Hepatocyte (in vitro differentiated cells): ENCODE measurements around the gene RIN3. TPM values are rescaled to one million over a fixed set of nuclear protein-coding genes. Genes with fewer than 3 reads are reported as not detected.

Source experiments
- DNase-seq: peaks from one replicate; pipeline ENCODE4 v3.0.0-alpha.2; 2016; ENCODE audit warnings: low spot score
- H2AFZ ChIP-seq: fragments of 200-600 bp; sonication (generic); 2 replicates; pipeline ENCODE4 v1.6.0; 2016; ENCODE audit warnings: antibody characterized with exemption, mild to moderate bottlenecking
- H3K27ac ChIP-seq: fragments of 200-600 bp; sonication (generic); 2 replicates; pipeline ENCODE4 v1.5.1; 2016; ENCODE audit warnings: mild to moderate bottlenecking
- H3K27me3 ChIP-seq: fragments of 200-600 bp; sonication (generic); 2 replicates; pipeline ENCODE4 v1.6.1; 2016
- H3K36me3 ChIP-seq: fragments of 200-600 bp; sonication (generic); replicated peaks from 2 replicates; pipeline ENCODE4 v1.5.1; 2016; ENCODE audit warnings: low read depth; ENCODE audit not compliant: insufficient read depth
- H3K4me1 ChIP-seq: fragments of 200-600 bp; sonication (generic); 2 replicates; pipeline ENCODE4 v1.5.1; 2016; ENCODE audit warnings: mild to moderate bottlenecking, moderate library complexity; ENCODE audit not compliant: insufficient read depth
- H3K4me2 ChIP-seq: fragments of 200-600 bp; sonication (generic); 2 replicates; pipeline ENCODE4 v1.6.0; 2016
- H3K4me3 ChIP-seq: fragments of 200-600 bp; sonication (generic); 2 replicates; pipeline ENCODE4 v1.5.1; 2016; ENCODE audit warnings: mild to moderate bottlenecking
- H3K79me2 ChIP-seq: fragments of 200-600 bp; sonication (generic); 2 replicates; pipeline ENCODE4 v1.6.0; 2017; ENCODE audit warnings: mild to moderate bottlenecking
- H3K9me2 ChIP-seq: fragments of 200-600 bp; sonication (generic); replicated peaks from 2 replicates; pipeline ENCODE4 v1.6.0; 2017; ENCODE audit warnings: mild to moderate bottlenecking; ENCODE audit not compliant: insufficient read depth
- H3K9me3 ChIP-seq: fragments of 200-600 bp; sonication (generic); 2 replicates; pipeline ENCODE4 v1.5.1; 2016; ENCODE audit warnings: low read depth, mild to moderate bottlenecking
- H4K20me1 ChIP-seq: fragments of 200-600 bp; sonication (generic); 2 replicates; pipeline ENCODE4 v1.6.0; 2016; ENCODE audit warnings: mild to moderate bottlenecking; ENCODE audit not compliant: insufficient read depth, poor library complexity, severe bottlenecking
- EZH2 ChIP-seq: fragments of 200-600 bp; sonication (generic); IDR thresholded peaks from 2 replicates; pipeline ENCODE4 v1.6.1; 2016; ENCODE audit warnings: antibody characterized with exemption, mild to moderate bottlenecking, borderline replicate concordance
- EZH2phosphoT487 ChIP-seq: fragments of 200-600 bp; sonication (generic); IDR thresholded peaks from one replicate; pipeline ENCODE4 v1.6.1; 2018; ENCODE audit warnings: antibody characterized with exemption, mild to moderate bottlenecking, low read depth, moderate library complexity; ENCODE audit not compliant: unreplicated experiment, severe bottlenecking
- WGBS: methylation state at CpG from one replicate; pipeline ENCODE4 v1.1.6; 2016; ENCODE audit warnings: low lambda C conversion rate; ENCODE audit errors: missing lambda C conversion rate; 5-methylcytosine and 5-hydroxymethylcytosine counted together
- polyA plus RNA-seq: library from polyadenylated mRNA; unstranded; fragments of >200 nt; fragmentation: Nextera tagmentation; extraction: Ambion mirVana; gene quantifications from 2 replicates; pipeline ENCODE4 v1.2.1, GENCODE V29; 2016
- total RNA-seq: library from RNA; depleted of rRNA; stranded (reverse); fragments of >200 nt; gene quantifications from 2 replicates; pipeline ENCODE4 v1.2.3, GENCODE V29; 2014
- TF ChIP-seq, protein P1 (sequence below): fragments of 200-600 bp; sonication (generic); IDR thresholded peaks from 2 replicates; pipeline ENCODE4 v1.5.1; 2016; ENCODE audit warnings: antibody characterized with exemption, mild to moderate bottlenecking; ENCODE audit not compliant: poor library complexity

The RIN3 gene
- total and polyA plus RNA-seq, 2 experiments from 2014 or later, result 4.2 to 11.8 TPM

DNA sequence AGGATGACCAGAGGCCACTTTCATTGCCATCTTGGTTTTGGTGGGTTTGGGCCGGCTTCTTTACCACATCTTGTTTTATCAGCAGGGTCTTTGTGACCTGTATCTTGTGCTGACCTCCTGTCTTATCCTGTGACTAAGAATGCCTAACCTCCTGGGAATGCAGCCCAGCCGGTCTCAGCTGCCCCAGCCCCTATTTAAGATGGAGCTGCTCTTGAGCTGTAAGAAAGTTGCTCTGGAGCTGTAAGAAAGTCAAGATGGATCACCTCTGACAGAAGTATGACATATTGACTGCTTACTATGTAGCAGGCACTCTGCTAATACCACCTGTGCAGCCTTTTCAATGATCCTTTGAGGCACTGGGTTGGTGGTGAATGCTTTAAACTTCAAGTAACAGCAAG, 52.1 kb downstream of the RIN3 start:
- DNase-seq, result no peak
- Histone ChIP-seq H3K9me2 (no peaks in the 10 kb centered on the region), H3K36me3 (no peaks in the 10 kb centered on the region), H3K79me2 (no peaks in the 10 kb centered on the region), H3K27ac (no peak overlapping the region), H4K20me1 (no peaks in the 10 kb centered on the region), H3K4me1 (peaks cover 8% of the 10 kb centered on the region), H2AFZ (no peak overlapping the region), H3K4me2 (no peak overlapping the region), H3K9me3 (no peaks in the 10 kb centered on the region), H3K4me3 (no peak overlapping the region), H3K27me3 (no peaks in the 10 kb centered on the region)
- WGBS, result 45% methylated on average over 2 of the region's 2 CpGs
- TF ChIP-seq, protein P1, sequence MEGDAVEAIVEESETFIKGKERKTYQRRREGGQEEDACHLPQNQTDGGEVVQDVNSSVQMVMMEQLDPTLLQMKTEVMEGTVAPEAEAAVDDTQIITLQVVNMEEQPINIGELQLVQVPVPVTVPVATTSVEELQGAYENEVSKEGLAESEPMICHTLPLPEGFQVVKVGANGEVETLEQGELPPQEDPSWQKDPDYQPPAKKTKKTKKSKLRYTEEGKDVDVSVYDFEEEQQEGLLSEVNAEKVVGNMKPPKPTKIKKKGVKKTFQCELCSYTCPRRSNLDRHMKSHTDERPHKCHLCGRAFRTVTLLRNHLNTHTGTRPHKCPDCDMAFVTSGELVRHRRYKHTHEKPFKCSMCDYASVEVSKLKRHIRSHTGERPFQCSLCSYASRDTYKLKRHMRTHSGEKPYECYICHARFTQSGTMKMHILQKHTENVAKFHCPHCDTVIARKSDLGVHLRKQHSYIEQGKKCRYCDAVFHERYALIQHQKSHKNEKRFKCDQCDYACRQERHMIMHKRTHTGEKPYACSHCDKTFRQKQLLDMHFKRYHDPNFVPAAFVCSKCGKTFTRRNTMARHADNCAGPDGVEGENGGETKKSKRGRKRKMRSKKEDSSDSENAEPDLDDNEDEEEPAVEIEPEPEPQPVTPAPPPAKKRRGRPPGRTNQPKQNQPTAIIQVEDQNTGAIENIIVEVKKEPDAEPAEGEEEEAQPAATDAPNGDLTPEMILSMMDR, result no peak
- no peak for TF ChIP-seq EZH2phosphoT487
- no peak for TF ChIP-seq EZH2

GRCh38 chr14:92567173-92567725, 53.7 kb downstream of the RIN3 start:
- no peaks in the 10 kb centered on the region for H3K9me2 ChIP-seq
- H3K4me1 ChIP-seq, result peaks cover 17% of the 10 kb centered on the region
- no peaks in the 10 kb centered on the region for H3K9me3 ChIP-seq
- no peak overlapping the region for H2AFZ ChIP-seq
- H4K20me1 ChIP-seq, result no peaks in the 10 kb centered on the region
- 99% methylated on average over 2 of the region's 2 CpGs for WGBS
- H3K4me3 ChIP-seq, result no peak overlapping the region
- H3K4me2 ChIP-seq, result no peak overlapping the region
- no peak for TF ChIP-seq EZH2phosphoT487
- TF ChIP-seq, protein P1, result no peak
- TF ChIP-seq EZH2, result no peak
- no peaks in the 10 kb centered on the region for H3K27me3 ChIP-seq
- DNase-seq, result no peak
- H3K27ac ChIP-seq, result no peak overlapping the region
- H3K36me3 ChIP-seq, result no peaks in the 10 kb centered on the region
- H3K79me2 ChIP-seq, result no peaks in the 10 kb centered on the region

- no peak for DNase-seq
- TF ChIP-seq EZH2 (no peak), EZH2phosphoT487 (no peak)
- TF ChIP-seq, protein P1, result no peak
- no peaks in the 10 kb centered on the region for H3K9me3 ChIP-seq
- H3K4me2 ChIP-seq, result no peak overlapping the region
- H3K9me2 ChIP-seq, result no peaks in the 10 kb centered on the region
- no peaks in the 10 kb centered on the region for H4K20me1 ChIP-seq
- no peak overlapping the region for H3K27ac ChIP-seq
- 91% methylated on average over 16 of the region's 16 CpGs for WGBS
- H3K79me2 ChIP-seq, result no peaks in the 10 kb centered on the region
- no peaks in the 10 kb centered on the region for H3K27me3 ChIP-seq
- peaks cover 17% of the 10 kb centered on the region for H3K4me1 ChIP-seq
- no peaks in the 10 kb centered on the region for H3K36me3 ChIP-seq
- no peak overlapping the region for H3K4me3 ChIP-seq
- H2AFZ ChIP-seq, result no peak overlapping the region
These were observed 55.3 kb downstream of the RIN3 start for GRCh38 chr14:92568621-92569479.
